NT2/D1 (cell line): ENCODE measurements around the gene IQSEC3.
"Not testable (repeated sequence)": the region's sequence is repeated elsewhere in the genome, so short reads cannot be mapped to it uniquely, and the experiment has no call there.

ENCODE experiments used
- DNase-seq: peaks from one replicate; pipeline ENCODE4 v3.0.0-alpha.2; 2011; ENCODE audit warnings: low read depth, low spot score
- H3K27me3 ChIP-seq: 2 replicates; pipeline ENCODE4 v1.6.0; 2011; ENCODE audit warnings: mild to moderate bottlenecking; ENCODE audit not compliant: insufficient read length, insufficient read depth
- H3K36me3 ChIP-seq: 2 replicates; pipeline ENCODE4 v1.6.1; 2011; ENCODE audit warnings: mild to moderate bottlenecking, low read length, mixed read lengths; ENCODE audit not compliant: insufficient read depth, insufficient read length
- H3K4me1 ChIP-seq: 2 replicates; pipeline ENCODE4 v1.5.1; 2011; ENCODE audit not compliant: insufficient read depth, insufficient read length
- H3K4me3 ChIP-seq: 2 replicates; pipeline ENCODE4 v1.5.1; 2011; ENCODE audit warnings: low read depth; ENCODE audit not compliant: insufficient read length
- H3K9ac ChIP-seq: 2 replicates; pipeline ENCODE4 v1.6.0; 2011; ENCODE audit warnings: low read depth; ENCODE audit not compliant: insufficient read length
- H3K9me3 ChIP-seq: 2 replicates; pipeline ENCODE4 v1.5.1; 2011; ENCODE audit warnings: mild to moderate bottlenecking, low read length; ENCODE audit not compliant: insufficient read depth
- SUZ12 ChIP-seq: IDR thresholded peaks from 2 replicates; pipeline ENCODE4 v1.6.1; 2011; ENCODE audit not compliant: insufficient read length, insufficient read depth; ENCODE audit errors: extremely low read depth
- YY1 ChIP-seq: IDR thresholded peaks from 2 replicates; pipeline ENCODE4 v1.6.1; 2011; ENCODE audit not compliant: insufficient read length, insufficient read depth
- ZNF274 ChIP-seq: IDR thresholded peaks from 2 replicates; pipeline ENCODE4 v1.6.1; 2011; ENCODE audit warnings: mild to moderate bottlenecking, low read depth, low read length

IQSEC3 gene

GRCh38 chr12:51962-52361, 14.6 kb upstream of the IQSEC3 start:
- H3K4me3 ChIP-seq, DNase-seq, H3K36me3 ChIP-seq, H3K9me3 ChIP-seq, H3K27me3 ChIP-seq, H3K4me1 ChIP-seq, H3K9ac ChIP-seq: not testable (repeated sequence)

GRCh38 chr12:52902-53734, 13.4 kb upstream of the IQSEC3 start:
- not testable (repeated sequence) for H3K27me3 ChIP-seq, H3K4me3 ChIP-seq, H3K36me3 ChIP-seq, H3K9ac ChIP-seq, DNase-seq, H3K9me3 ChIP-seq
- H3K4me1 ChIP-seq, result peaks cover 10% of the 10 kb centered on the region

- TF ChIP-seq SUZ12, result no peak
- no peak for TF ChIP-seq YY1
- TF ChIP-seq ZNF274, result no peak
- DNase-seq, result no peak
- Histone ChIP-seq H3K9me3 (peaks cover 10% of the 10 kb centered on the region; the same call in 1 of the 2 replicates), H3K27me3 (no peaks in the 10 kb centered on the region), H3K36me3 (no peaks in the 10 kb centered on the region), H3K4me1 (peaks cover 10% of the 10 kb centered on the region), H3K4me3 (no peak overlapping the region), H3K9ac (no peak overlapping the region)
Measured at GRCh38 chr12:53735-54730, 12.5 kb upstream of the IQSEC3 start.

GRCh38 chr12:54750-55535, 11.6 kb upstream of the IQSEC3 start:
- Histone ChIP-seq H3K27me3 (no peaks in the 10 kb centered on the region), H3K4me1 (peaks cover 10% of the 10 kb centered on the region), H3K36me3 (no peaks in the 10 kb centered on the region), H3K9ac (no peak overlapping the region), H3K4me3 (no peak overlapping the region), H3K9me3 (peaks cover 10% of the 10 kb centered on the region; the same call in 1 of the 2 replicates)
- TF ChIP-seq YY1 (no peak), ZNF274 (no peak), SUZ12 (no peak)
- no peak for DNase-seq

- DNase-seq, result no peak
- no peaks in the 10 kb centered on the region for H3K27me3 ChIP-seq
- H3K4me3 ChIP-seq, result no peak overlapping the region
- no peak for TF ChIP-seq ZNF274
- no peak for TF ChIP-seq YY1
- TF ChIP-seq SUZ12, result no peak
- no peak overlapping the region for H3K9ac ChIP-seq
- H3K4me1 ChIP-seq, result peaks cover 10% of the 10 kb centered on the region
- no peaks in the 10 kb centered on the region for H3K36me3 ChIP-seq
- peaks cover 10% of the 10 kb centered on the region; the same call in 1 of the 2 replicates for H3K9me3 ChIP-seq
Measured at GRCh38 chr12:56683-57346, 9.8 kb upstream of the IQSEC3 start.

- H3K27me3 ChIP-seq, result no peaks in the 10 kb centered on the region
- DNase-seq, result no peak
- peaks cover 10% of the 10 kb centered on the region; the same call in 1 of the 2 replicates for H3K9me3 ChIP-seq
Measured at GRCh38 chr12:57539-57938, 9.0 kb upstream of the IQSEC3 start.

More at GRCh38 chr12:57539-57938, 9.0 kb upstream of the IQSEC3 start:
- Histone ChIP-seq H3K36me3 (no peaks in the 10 kb centered on the region), H3K4me3 (no peak overlapping the region), H3K4me1 (peaks cover 10% of the 10 kb centered on the region), H3K9ac (no peak overlapping the region)
- no peak for TF ChIP-seq YY1
- no peak for TF ChIP-seq ZNF274
- no peak for TF ChIP-seq SUZ12
